Hepatocyte (in vitro differentiated cells): ENCODE data around the gene OR5M3.

Source experiments
- EZH2phosphoT487 ChIP-seq: fragments of 200-600 bp; sonication (generic); IDR thresholded peaks from one replicate; pipeline ENCODE4 v1.6.1; 2018; ENCODE audit warnings: antibody characterized with exemption, mild to moderate bottlenecking, low read depth, moderate library complexity; ENCODE audit not compliant: unreplicated experiment, severe bottlenecking
- TF ChIP-seq, protein P1 (sequence below): fragments of 200-600 bp; sonication (generic); IDR thresholded peaks from 2 replicates; pipeline ENCODE4 v1.5.1; 2016; ENCODE audit warnings: antibody characterized with exemption, mild to moderate bottlenecking; ENCODE audit not compliant: poor library complexity

DNA sequence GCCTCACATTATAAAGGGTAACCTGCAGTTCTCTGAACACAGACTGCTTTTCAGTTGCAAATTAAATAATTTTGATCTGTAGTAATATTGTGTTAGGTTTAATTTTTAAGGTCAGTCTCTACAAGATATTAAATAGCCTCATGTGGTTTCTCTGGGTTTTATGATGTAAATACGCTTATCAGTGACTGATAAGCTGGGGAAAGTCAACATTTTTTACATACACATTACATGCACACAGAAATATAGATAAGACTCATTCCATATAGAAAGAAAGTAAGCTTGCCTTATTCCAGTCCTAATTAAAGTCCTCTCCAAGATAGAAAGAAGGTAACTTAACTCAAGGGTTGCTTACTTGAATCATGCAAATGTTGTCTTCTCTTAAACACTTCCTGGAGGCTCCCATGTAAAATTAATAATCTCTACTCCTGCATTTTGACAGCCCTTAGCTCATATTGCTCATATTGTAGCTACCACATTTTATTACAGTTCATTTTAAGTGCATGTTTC is 1.6 kb upstream of the OR5M3 start:
- TF ChIP-seq EZH2phosphoT487: peak; percentile 67
- TF ChIP-seq, protein P1, sequence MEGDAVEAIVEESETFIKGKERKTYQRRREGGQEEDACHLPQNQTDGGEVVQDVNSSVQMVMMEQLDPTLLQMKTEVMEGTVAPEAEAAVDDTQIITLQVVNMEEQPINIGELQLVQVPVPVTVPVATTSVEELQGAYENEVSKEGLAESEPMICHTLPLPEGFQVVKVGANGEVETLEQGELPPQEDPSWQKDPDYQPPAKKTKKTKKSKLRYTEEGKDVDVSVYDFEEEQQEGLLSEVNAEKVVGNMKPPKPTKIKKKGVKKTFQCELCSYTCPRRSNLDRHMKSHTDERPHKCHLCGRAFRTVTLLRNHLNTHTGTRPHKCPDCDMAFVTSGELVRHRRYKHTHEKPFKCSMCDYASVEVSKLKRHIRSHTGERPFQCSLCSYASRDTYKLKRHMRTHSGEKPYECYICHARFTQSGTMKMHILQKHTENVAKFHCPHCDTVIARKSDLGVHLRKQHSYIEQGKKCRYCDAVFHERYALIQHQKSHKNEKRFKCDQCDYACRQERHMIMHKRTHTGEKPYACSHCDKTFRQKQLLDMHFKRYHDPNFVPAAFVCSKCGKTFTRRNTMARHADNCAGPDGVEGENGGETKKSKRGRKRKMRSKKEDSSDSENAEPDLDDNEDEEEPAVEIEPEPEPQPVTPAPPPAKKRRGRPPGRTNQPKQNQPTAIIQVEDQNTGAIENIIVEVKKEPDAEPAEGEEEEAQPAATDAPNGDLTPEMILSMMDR: no peak
